Neural cell (in vitro differentiated cells): ENCODE results near the gene AKAP6. TPM values are rescaled to one million over a fixed set of nuclear protein-coding genes. Genes with fewer than 3 reads are reported as not detected.
A peak's percentile ranks its signal among the peaks of the same experiment; 100 is the strongest.

ENCODE experiments used
- H2AFZ ChIP-seq: fragments of 200-600, 300-800 bp; sonication (generic), shearing (Covaris generic); 2 replicates; pipeline ENCODE4 v1.6.0; 2014; ENCODE audit warnings: low read depth, mild to moderate bottlenecking, antibody characterized with exemption, low read length, moderate library complexity
- H3F3A ChIP-seq: fragments of 200-600 bp; shearing (Covaris generic); 2 replicates; pipeline ENCODE4 v1.6.1; 2016; ENCODE audit warnings: mild to moderate bottlenecking, moderate library complexity, mixed read lengths, antibody characterized with exemption, low read length; ENCODE audit not compliant: insufficient read depth, poor library complexity, severe bottlenecking
- H3K27ac ChIP-seq: fragments of 200-600, 300-800 bp; sonication (generic), shearing (Covaris generic); 2 replicates; pipeline ENCODE4 v1.5.1; 2014; ENCODE audit warnings: mild to moderate bottlenecking, low read length, moderate library complexity
- H3K27me3 ChIP-seq: fragments of 300-800, 200-600 bp; sonication (generic), shearing (Covaris generic); 2 replicates; pipeline ENCODE4 v1.6.0; 2014; ENCODE audit warnings: mild to moderate bottlenecking, low read depth, low read length, moderate library complexity; ENCODE audit not compliant: insufficient read depth
- H3K36me3 ChIP-seq: fragments of 300-800, 200-600 bp; sonication (generic), shearing (Covaris generic); 2 replicates; pipeline ENCODE4 v1.5.1; 2014; ENCODE audit warnings: mild to moderate bottlenecking, antibody characterized with exemption, low read length, moderate library complexity; ENCODE audit not compliant: insufficient read depth
- H3K4me2 ChIP-seq: fragments of 300-800, 200-600 bp; sonication (generic), shearing (Covaris generic); 2 replicates; pipeline ENCODE4 v1.6.0; 2014; ENCODE audit warnings: mild to moderate bottlenecking, low read length
- H3K4me3 ChIP-seq: fragments of 300-800, 200-600 bp; sonication (generic), shearing (Covaris generic); 2 replicates; pipeline ENCODE4 v1.5.1; 2014; ENCODE audit warnings: mild to moderate bottlenecking, low read length, moderate library complexity
- H3K79me2 ChIP-seq: fragments of 200-600 bp; shearing (Covaris generic); replicated peaks from 2 replicates; pipeline ENCODE4 v1.6.0; 2014; ENCODE audit warnings: mild to moderate bottlenecking, low read length, moderate library complexity; ENCODE audit not compliant: insufficient read depth
- H3K9ac ChIP-seq: fragments of 300-800, 200-600 bp; sonication (generic), shearing (Covaris generic); 2 replicates; pipeline ENCODE4 v1.6.1; 2016; ENCODE audit warnings: mild to moderate bottlenecking, low read length, mixed read lengths
- H3K9me2 ChIP-seq: fragments of 200-600 bp; shearing (Covaris generic); 2 replicates; pipeline ENCODE4 v1.6.1; 2016; ENCODE audit warnings: mild to moderate bottlenecking, low read length, mixed read lengths; ENCODE audit not compliant: insufficient read depth
- H3K9me3 ChIP-seq: fragments of 200-600, 300-800 bp; sonication (generic), shearing (Covaris generic); 2 replicates; pipeline ENCODE4 v1.6.1; 2016; ENCODE audit warnings: mild to moderate bottlenecking, mixed run types, low read length, moderate library complexity, mixed read lengths
- H4K20me1 ChIP-seq: fragments of 200-600 bp; shearing (Covaris generic); 2 replicates; pipeline ENCODE4 v1.6.1; 2016; ENCODE audit warnings: mild to moderate bottlenecking, mixed run types; ENCODE audit not compliant: insufficient read depth
- CTCF ChIP-seq: fragments of 450-650 bp; IDR thresholded peaks from 2 replicates; pipeline ENCODE4 v1.5.1; 2014; ENCODE audit warnings: antibody characterized with exemption, mild to moderate bottlenecking, moderate library complexity; ENCODE audit not compliant: poor library complexity, severe bottlenecking
- EP300 ChIP-seq: fragments of 450-650 bp; conservative IDR thresholded peaks from 2 replicates; pipeline ENCODE4 v1.6.1; 2014; ENCODE audit warnings: antibody characterized with exemption, mild to moderate bottlenecking, moderate library complexity; ENCODE audit not compliant: poor library complexity, severe bottlenecking
- EZH2 ChIP-seq: fragments of 200-600, 300-800 bp; shearing (Covaris generic), sonication (generic); IDR thresholded peaks from 2 replicates; pipeline ENCODE4 v1.6.1; 2014; ENCODE audit warnings: antibody characterized with exemption, low read length, borderline replicate concordance, mild to moderate bottlenecking; ENCODE audit not compliant: insufficient read depth, poor library complexity, severe bottlenecking
- MXI1 ChIP-seq: fragments of 450-650 bp; conservative IDR thresholded peaks from 2 replicates; pipeline ENCODE4 v1.6.1; 2014; ENCODE audit warnings: antibody characterized with exemption, mild to moderate bottlenecking; ENCODE audit not compliant: poor library complexity, severe bottlenecking
- POLR2AphosphoS5 ChIP-seq: IDR thresholded peaks from 2 replicates; pipeline ENCODE4 v1.6.1; 2012
- RAD21 ChIP-seq: fragments of 450-650 bp; conservative IDR thresholded peaks from 2 replicates; pipeline ENCODE4 v1.6.1; 2014; ENCODE audit warnings: antibody characterized with exemption, mild to moderate bottlenecking, moderate library complexity
- REST ChIP-seq: IDR thresholded peaks from 2 replicates; pipeline ENCODE4 v1.6.1; 2012; ENCODE audit warnings: borderline replicate concordance
- SMC3 ChIP-seq: fragments of 450-650 bp; conservative IDR thresholded peaks from 2 replicates; pipeline ENCODE4 v1.6.1; 2014; ENCODE audit warnings: antibody characterized with exemption, mild to moderate bottlenecking, moderate library complexity; ENCODE audit not compliant: poor library complexity
- TAF1 ChIP-seq: IDR thresholded peaks from 2 replicates; pipeline ENCODE4 v1.6.1; 2012; ENCODE audit warnings: low read depth
- polyA plus RNA-seq: library from polyadenylated mRNA; depleted of rRNA; stranded (reverse); fragments of >200 nt; gene quantifications from 2 replicates; pipeline ENCODE4 v1.2.3, GENCODE V29; 2014

The AKAP6 gene
- polyA plus RNA-seq, 1 donor from 2014 or later = 15.8 TPM

- H3K9me2 ChIP-seq = no peaks in the 10 kb centered on the region
- H3K4me3 ChIP-seq = peak overlapping the region; percentile 32
- H3K27me3 ChIP-seq = no peaks in the 10 kb centered on the region
- no peak overlapping the region for H2AFZ ChIP-seq
- peak overlapping the region; percentile 7 for H3K27ac ChIP-seq
- peaks cover 8% of the 10 kb centered on the region for H3K79me2 ChIP-seq
- H4K20me1 ChIP-seq = no peaks in the 10 kb centered on the region
- no peak for TF ChIP-seq RAD21
- no peak for TF ChIP-seq MXI1
- no peak for TF ChIP-seq POLR2AphosphoS5
- TF ChIP-seq CTCF = no peak
- no peak for TF ChIP-seq REST
- TF ChIP-seq EZH2 = no peak
- TF ChIP-seq SMC3 = no peak
- TF ChIP-seq TAF1 = no peak
- no peak for TF ChIP-seq EP300
- peaks cover 4% of the 10 kb centered on the region for H3F3A ChIP-seq
- peak overlapping the region; percentile 21 for H3K4me2 ChIP-seq
- H3K9ac ChIP-seq = no peak overlapping the region
- H3K36me3 ChIP-seq = no peaks in the 10 kb centered on the region
- H3K9me3 ChIP-seq = no peaks in the 10 kb centered on the region
These were observed 97.7 kb downstream of the AKAP6 start for GRCh38 chr14:32426586-32427388.

GRCh38 chr14:32427726-32428528 lies 98.8 kb downstream of the AKAP6 start:
- no peaks in the 10 kb centered on the region for H3K27me3 ChIP-seq

More at GRCh38 chr14:32427726-32428528, 98.8 kb downstream of the AKAP6 start:
- Histone ChIP-seq H4K20me1 (no peaks in the 10 kb centered on the region), H3F3A (peaks cover 4% of the 10 kb centered on the region), H3K4me2 (no peak overlapping the region), H3K9me3 (no peaks in the 10 kb centered on the region), H3K36me3 (no peaks in the 10 kb centered on the region), H3K9me2 (no peaks in the 10 kb centered on the region), H2AFZ (no peak overlapping the region), H3K79me2 (peaks cover 5% of the 10 kb centered on the region), H3K4me3 (no peak overlapping the region), H3K27ac (no peak overlapping the region), H3K9ac (no peak overlapping the region)
- TF ChIP-seq TAF1 = no peak
- TF ChIP-seq MXI1 = no peak
- no peak for TF ChIP-seq RAD21
- no peak for TF ChIP-seq EP300
- TF ChIP-seq POLR2AphosphoS5 = no peak
- TF ChIP-seq CTCF = no peak
- no peak for TF ChIP-seq SMC3
- no peak for TF ChIP-seq EZH2
- no peak for TF ChIP-seq REST
